B cell (primary cell): ENCODE results near the gene MTHFD2L.

Experiments used
- CTCF ChIP-seq: fragments of 200-600 bp; IDR thresholded peaks from one replicate; pipeline ENCODE4 v1.8.0; 2022; ENCODE audit warnings: antibody characterized with exemption, mild to moderate bottlenecking
- EZH2 ChIP-seq: IDR thresholded peaks from 2 replicates; pipeline ENCODE4 v1.6.1; 2012; ENCODE audit warnings: borderline replicate concordance, low read depth, mild to moderate bottlenecking, moderate library complexity, low read length; ENCODE audit not compliant: insufficient read depth, poor library complexity, severe bottlenecking

DNA sequence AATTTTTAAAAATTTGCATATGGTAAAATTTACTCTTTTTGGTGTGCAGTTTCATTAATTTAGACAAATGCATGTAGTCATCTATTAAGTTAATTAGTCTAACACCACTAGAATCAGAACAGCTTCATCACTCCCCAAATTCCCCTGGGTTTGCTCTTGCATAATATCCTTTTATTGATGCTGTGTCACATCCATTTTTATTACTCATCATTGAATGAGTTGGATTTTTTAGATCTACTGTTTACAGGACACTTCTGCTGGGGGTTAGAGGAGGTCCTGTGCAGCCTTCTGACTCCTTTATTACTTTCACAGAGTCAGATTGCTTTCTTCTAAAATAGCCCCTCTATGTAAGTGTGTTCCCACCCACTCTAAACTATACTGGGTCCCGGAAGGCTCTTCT is 65.9 kb downstream of the MTHFD2L start:
- no peak for TF ChIP-seq EZH2
- no peak for TF ChIP-seq CTCF
